Neuronal stem cell (in vitro differentiated cells): Measurements from ENCODE around the gene FBXO28.
A peak's percentile ranks its signal among the peaks of the same experiment; 100 is the strongest.

ENCODE experiments used
- DNase-seq: peaks from one replicate; pipeline ENCODE4 v3.0.0-alpha.2; 2013; ENCODE audit warnings: low spot score
- H2AFZ ChIP-seq: one replicate; pipeline ENCODE4 v1.6.1; 2013; ENCODE audit warnings: mild to moderate bottlenecking, low read length, inconsistent platforms
- H2AK5ac ChIP-seq: 2 replicates; pipeline ENCODE4 v1.6.1; 2013; ENCODE audit warnings: low read depth, mild to moderate bottlenecking, inconsistent platforms, low read length, moderate library complexity, mixed read lengths
- H2BK120ac ChIP-seq: 2 replicates; pipeline ENCODE4 v1.6.1; 2013; ENCODE audit warnings: low read depth, mild to moderate bottlenecking, inconsistent platforms, low read length, moderate library complexity, mixed read lengths
- H2BK12ac ChIP-seq: one replicate; pipeline ENCODE4 v1.6.1; 2013; ENCODE audit warnings: low read length, inconsistent platforms
- H2BK15ac ChIP-seq: 2 replicates; pipeline ENCODE4 v1.6.1; 2013; ENCODE audit warnings: mild to moderate bottlenecking, low read length, inconsistent platforms, mixed read lengths
- H2BK5ac ChIP-seq: one replicate; pipeline ENCODE4 v1.6.1; 2013; ENCODE audit warnings: inconsistent platforms, mild to moderate bottlenecking, low read length, moderate library complexity
- H3K14ac ChIP-seq: one replicate; pipeline ENCODE4 v1.6.1; 2013; ENCODE audit warnings: low read length, inconsistent platforms
- H3K18ac ChIP-seq: 2 replicates; pipeline ENCODE4 v1.6.1; 2013; ENCODE audit warnings: low read length, inconsistent platforms
- H3K23ac ChIP-seq: 2 replicates; pipeline ENCODE4 v1.6.1; 2013; ENCODE audit warnings: low read depth, mild to moderate bottlenecking, mixed read lengths, low read length, inconsistent platforms; ENCODE audit not compliant: poor library complexity
- H3K27ac ChIP-seq: replicated peaks from 3 replicates; pipeline ENCODE4 v1.5.1; 2013; ENCODE audit warnings: low read length, inconsistent platforms
- H3K27me3 ChIP-seq, 3 experiments: 2 replicates each; pipeline ENCODE4 v1.6.1; 2013; ENCODE audit warnings: low read length in 3 of 3, mild to moderate bottlenecking in 2 of 3, inconsistent platforms in 1 of 3, low read depth in 1 of 3, mixed read lengths in 1 of 3, moderate library complexity in 1 of 3; ENCODE audit not compliant: control insufficient read depth in 3 of 3, insufficient read depth in 3 of 3
- H3K36me3 ChIP-seq, 2 donors: replicated peaks in 1 of 2; 2 replicates each; pipeline ENCODE4 v1.6.1; 2013; ENCODE audit warnings: low read length in 2 of 2; ENCODE audit not compliant: control insufficient read depth in 2 of 2, insufficient read depth in 2 of 2
- H3K4ac ChIP-seq: 2 replicates; pipeline ENCODE4 v1.6.1; 2013; ENCODE audit warnings: inconsistent platforms, mild to moderate bottlenecking, low read length, moderate library complexity
- H3K4me1 ChIP-seq, 2 donors: 1 replicate in 1 of 2; 2 replicates in 1 of 2; pipeline ENCODE4 v1.6.1; 2013; ENCODE audit warnings: low read length in 2 of 2, low read depth in 1 of 2; ENCODE audit not compliant: control insufficient read depth in 2 of 2, insufficient read depth in 1 of 2
- H3K4me2 ChIP-seq: one replicate; pipeline ENCODE4 v1.6.1; 2013; ENCODE audit warnings: mild to moderate bottlenecking, low read length, inconsistent platforms; ENCODE audit not compliant: insufficient read depth, poor library complexity, severe bottlenecking
- H3K4me3 ChIP-seq, 2 donors: 2 replicates each; pipeline ENCODE4 v1.5.1; 2013; ENCODE audit warnings: low read length in 2 of 2, mild to moderate bottlenecking in 2 of 2, inconsistent platforms in 1 of 2, moderate library complexity in 1 of 2
- H3K79me1 ChIP-seq: one replicate; pipeline ENCODE4 v1.6.1; 2013; ENCODE audit warnings: low read depth, mild to moderate bottlenecking, inconsistent platforms, low read length, moderate library complexity
- H3K9ac ChIP-seq: one replicate; pipeline ENCODE4 v1.6.1; 2013; ENCODE audit warnings: mild to moderate bottlenecking, low read depth, low read length, inconsistent platforms; ENCODE audit not compliant: poor library complexity
- H3K9me3 ChIP-seq, 2 donors: replicated peaks in 1 of 2; 2 replicates each; pipeline versions ENCODE3 to v1.6.1; 2013; ENCODE audit warnings: low read length in 2 of 2, mild to moderate bottlenecking in 2 of 2, inconsistent platforms in 1 of 2, low read depth in 1 of 2, mixed read lengths in 1 of 2, moderate library complexity in 1 of 2; ENCODE audit not compliant: control insufficient read depth in 2 of 2, insufficient read depth in 1 of 2
- H4K8ac ChIP-seq: one replicate; pipeline ENCODE4 v1.6.1; 2013; ENCODE audit warnings: low read depth, mild to moderate bottlenecking, inconsistent platforms, low read length, moderate library complexity
- H4K91ac ChIP-seq: one replicate; pipeline ENCODE4 v1.6.1; 2013; ENCODE audit warnings: low read length, low read depth, mild to moderate bottlenecking, inconsistent platforms; ENCODE audit not compliant: poor library complexity
- WGBS, 2 donors: extraction: QIAGEN DNeasy Blood & Tissue Kit; methylation state at CpG; one replicate each; pipeline ENCODE4 v1.1.7; 2013; ENCODE audit warnings: missing lambda C conversion rate in 2 of 2, mixed read lengths in 1 of 2; ENCODE audit not compliant: insufficient read length in 2 of 2, insufficient replicate concordance in 1 of 2; ENCODE audit errors: extremely low coverage in 2 of 2; 5-methylcytosine and 5-hydroxymethylcytosine counted together

Gene FBXO28

DNA sequence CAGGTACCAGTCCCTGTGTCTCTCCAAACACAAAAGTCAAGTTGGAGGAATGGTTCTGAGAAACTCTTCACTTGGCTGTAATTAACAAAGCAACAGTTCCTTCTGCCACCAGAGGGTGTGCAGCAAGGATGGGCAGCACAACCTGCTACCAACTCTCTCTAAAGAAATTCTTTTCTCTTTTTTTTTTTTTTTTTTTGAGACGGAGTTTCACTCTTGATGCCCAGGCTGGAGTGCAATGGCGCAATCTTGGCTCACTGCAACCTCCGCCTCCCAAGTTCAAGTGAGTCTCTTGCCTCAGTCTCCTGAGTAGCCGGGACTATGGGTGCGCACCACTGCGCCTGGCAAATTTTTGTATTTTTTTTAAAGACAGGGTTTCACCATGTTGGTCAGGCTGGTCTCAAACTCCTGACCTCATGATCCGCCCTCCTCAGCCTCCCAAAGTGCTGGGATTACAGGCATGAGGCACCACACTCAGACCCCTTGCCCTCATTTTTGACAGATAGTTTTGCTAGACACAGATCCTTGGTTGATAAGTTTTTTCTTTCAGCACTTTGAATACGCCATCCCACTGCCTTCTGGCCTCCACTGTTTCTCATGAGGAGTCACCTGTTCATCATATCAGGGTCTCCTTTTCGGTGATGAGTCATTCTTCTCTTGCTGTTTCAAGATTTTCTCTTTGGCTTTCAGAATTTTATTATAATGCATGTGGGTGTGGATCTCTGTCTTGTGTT lies 57.0 kb downstream of the FBXO28 start:
- Histone ChIP-seq H2BK12ac (no peak overlapping the region), H2AFZ (no peak overlapping the region), H4K91ac (no peak overlapping the region), H2BK120ac (no peak overlapping the region), H3K23ac (no peak overlapping the region), H3K4ac (no peak overlapping the region), H3K4me1 (no peaks in the 10 kb centered on the region), H3K18ac (no peak overlapping the region), H3K79me1 (no peaks in the 10 kb centered on the region), H3K4me3 (no peak overlapping the region), H4K8ac (no peak overlapping the region), H3K9ac (no peak overlapping the region), H2BK5ac (no peak overlapping the region), H3K27me3 (no peaks in the 10 kb centered on the region), H2BK15ac (no peak overlapping the region), H3K27ac (no peak overlapping the region), H3K14ac (no peak overlapping the region), H2AK5ac (no peak overlapping the region), H3K36me3 (no peaks in the 10 kb centered on the region), H3K9me3 (peaks cover 0 to 2% of the 10 kb centered on the region in 2 donors), H3K4me2 (no peak overlapping the region)
- WGBS, 2 donors, result no CpG with 5 or more reads among the region's 9 CpGs
- DNase-seq, result no peak

DNA sequence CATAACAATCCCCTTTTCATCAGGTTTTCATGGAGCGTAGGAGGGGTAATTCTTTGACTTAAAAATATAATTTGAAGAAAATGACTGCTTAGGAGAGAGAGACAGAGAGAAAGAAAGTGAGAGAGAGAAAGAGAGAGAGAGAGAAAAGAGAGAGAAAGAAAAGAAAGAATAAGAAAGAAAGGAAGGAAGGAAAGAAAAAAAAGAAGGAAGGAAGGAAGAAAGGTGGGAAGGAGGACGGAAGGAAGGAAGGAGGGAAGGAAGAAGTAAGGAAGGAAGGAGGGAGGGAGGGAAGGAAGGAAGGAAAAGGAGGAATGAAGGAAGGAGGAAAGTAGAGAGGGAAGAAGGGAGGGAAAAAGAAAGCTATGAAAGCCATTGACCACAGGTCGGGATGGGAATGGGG lies 58.3 kb downstream of the FBXO28 start:
- no peak overlapping the region for H2BK15ac ChIP-seq
- H3K23ac ChIP-seq, result no peak overlapping the region
- no peak overlapping the region for H3K14ac ChIP-seq
- WGBS, 2 donors, result 89 to 100% methylated on average over 1 of the region's 3 CpGs
- H4K8ac ChIP-seq, result no peak overlapping the region
- H3K27ac ChIP-seq, result no peak overlapping the region
- H3K9ac ChIP-seq, result no peak overlapping the region
- no peak overlapping the region for H4K91ac ChIP-seq
- H2AK5ac ChIP-seq, result no peak overlapping the region
- H3K18ac ChIP-seq, result no peak overlapping the region
- H3K36me3 ChIP-seq, result no peaks in the 10 kb centered on the region
- H2AFZ ChIP-seq, result no peak overlapping the region
- H3K27me3 ChIP-seq, result no peaks in the 10 kb centered on the region
- DNase-seq, result no peak
- H3K4me1 ChIP-seq, result no peaks in the 10 kb centered on the region
- H3K79me1 ChIP-seq, result no peaks in the 10 kb centered on the region
- no peak overlapping the region for H2BK120ac ChIP-seq
- no peak overlapping the region for H2BK12ac ChIP-seq
- H3K4ac ChIP-seq, result no peak overlapping the region
- H3K4me3 ChIP-seq, result no peak overlapping the region
- H2BK5ac ChIP-seq, result no peak overlapping the region
- no peak overlapping the region for H3K4me2 ChIP-seq
- H3K9me3 ChIP-seq, result peaks cover 0 to 2% of the 10 kb centered on the region in 2 donors

DNA sequence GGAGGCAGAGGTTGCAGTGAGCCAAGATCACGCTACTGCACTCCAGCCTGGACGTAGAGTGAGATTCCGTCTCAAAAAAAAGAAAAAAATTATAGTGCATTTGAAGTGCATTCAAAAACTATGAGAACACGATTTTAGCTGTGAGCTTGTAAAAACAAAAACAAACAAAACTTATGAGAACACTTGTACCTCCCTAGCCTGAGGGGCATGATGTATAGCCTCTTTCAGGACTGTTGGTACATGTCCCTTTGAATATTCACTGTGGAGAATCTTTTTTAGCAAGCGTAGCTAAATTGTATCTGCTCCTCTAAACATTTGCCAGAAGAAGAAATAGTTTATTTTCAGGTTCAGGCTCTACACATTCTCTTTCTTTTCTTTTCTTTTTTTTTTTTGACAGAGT lies 59.6 kb downstream of the FBXO28 start:
- no peak overlapping the region for H2AFZ ChIP-seq
- H3K18ac ChIP-seq, result no peak overlapping the region
- no peak overlapping the region for H3K23ac ChIP-seq
- H3K79me1 ChIP-seq, result no peaks in the 10 kb centered on the region
- H3K4me2 ChIP-seq, result no peak overlapping the region
- H3K27me3 ChIP-seq, result no peaks in the 10 kb centered on the region
- H4K91ac ChIP-seq, result no peak overlapping the region
- WGBS, 2 donors, result no CpG with 5 or more reads among the region's 5 CpGs
- no peak overlapping the region for H3K4me3 ChIP-seq
- no peak overlapping the region for H2BK5ac ChIP-seq
- no peak overlapping the region for H3K14ac ChIP-seq
- H3K4ac ChIP-seq, result no peak overlapping the region
- H3K9ac ChIP-seq, result no peak overlapping the region
- H3K36me3 ChIP-seq, result no peaks in the 10 kb centered on the region
- H3K4me1 ChIP-seq, result no peaks in the 10 kb centered on the region
- H2AK5ac ChIP-seq, result no peak overlapping the region
- no peak overlapping the region for H4K8ac ChIP-seq
- peaks cover 0 to 2% of the 10 kb centered on the region in 2 donors for H3K9me3 ChIP-seq
- H2BK120ac ChIP-seq, result no peak overlapping the region
- no peak overlapping the region for H3K27ac ChIP-seq
- no peak overlapping the region for H2BK15ac ChIP-seq
- no peak for DNase-seq
- no peak overlapping the region for H2BK12ac ChIP-seq

DNA sequence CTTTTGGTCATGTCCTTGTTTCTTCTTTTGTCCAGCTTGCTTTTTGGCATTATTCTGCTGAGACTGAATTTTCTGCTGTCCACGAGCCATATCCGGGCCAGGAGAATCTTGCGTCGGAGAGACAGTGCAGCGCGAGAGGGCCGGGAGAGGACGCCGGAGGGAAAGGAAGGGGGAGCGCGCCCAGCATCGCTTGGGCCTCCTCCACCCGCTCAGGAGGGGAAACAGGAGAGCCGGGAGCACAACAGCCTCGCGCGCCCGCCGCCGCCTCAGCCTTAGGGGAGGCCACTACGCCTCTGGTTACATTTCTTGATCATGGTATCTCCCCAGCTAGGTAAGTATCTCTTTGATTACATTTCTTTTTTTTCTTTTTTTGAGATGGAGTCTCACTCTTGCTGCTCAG lies 61.7 kb downstream of the FBXO28 start:
- Histone ChIP-seq H2BK12ac (no peak overlapping the region), H4K91ac (no peak overlapping the region), H3K23ac (no peak overlapping the region), H3K36me3 (no peaks in the 10 kb centered on the region), H2BK120ac (no peak overlapping the region), H2BK15ac (no peak overlapping the region), H3K79me1 (no peaks in the 10 kb centered on the region), H3K4me2 (no peak overlapping the region), H3K9me3 (peaks cover 0 to under 1% of the 10 kb centered on the region in 2 donors), H3K27ac (no peak overlapping the region), H3K9ac (no peak overlapping the region), H4K8ac (no peak overlapping the region), H3K4ac (no peak overlapping the region), H2BK5ac (no peak overlapping the region), H2AFZ (peak overlapping the region; percentile 93), H3K27me3 (no peaks in the 10 kb centered on the region), H3K14ac (no peak overlapping the region), H3K18ac (no peak overlapping the region), H3K4me1 (no peaks in the 10 kb centered on the region), H3K4me3 (peak overlapping the region in 1 of 2 donors; percentile 37), H2AK5ac (no peak overlapping the region)
- WGBS, 2 donors, result no CpG with 5 or more reads among the region's 21 CpGs
- DNase-seq, result no peak
